ENCODE measurements around the gene WSB2.

WSB2 gene

GRCh38 chr12:118059341-118060191 lies 1.4 kb downstream of the WSB2 start:
- no peak for TF ChIP-seq JUND (IDR thresholded peaks at IDR 0.05; ENCODE audit: low read depth)
- in situ Hi-C loops (cut with HindIII; ENCODE audit: low pct_unique_long_range_greater_than_20kb, low sequenced_read_pairs), result no loop called here
- DNase-seq (ENCODE audit: low read depth in 1 of 2, low spot score in 1 of 2), result peak in 1 of 2 experiments; percentile 50

DNA sequence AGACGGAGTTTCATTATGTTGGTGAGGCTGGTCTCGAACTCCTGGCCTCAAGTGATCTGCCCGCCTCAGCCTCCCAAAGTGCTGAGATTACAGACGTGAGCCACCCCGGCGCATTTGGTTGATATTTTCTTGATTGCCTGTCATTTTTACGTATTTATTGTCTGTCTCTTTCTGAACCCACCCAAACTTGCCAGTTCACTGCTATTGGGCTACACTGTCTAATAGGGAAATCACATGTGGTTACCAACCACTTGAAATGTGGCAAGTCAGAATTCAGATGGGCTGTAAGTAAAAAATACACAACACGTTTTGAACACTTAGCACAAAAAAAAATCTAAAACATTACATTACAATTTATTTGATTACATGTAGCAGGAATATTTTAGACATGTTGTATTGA lies 2.1 kb downstream of the WSB2 start:
- TF ChIP-seq JUND (IDR thresholded peaks at IDR 0.05; ENCODE audit: low read depth), result no peak
- no peak for DNase-seq (ENCODE audit: low read depth in 1 of 2, low spot score in 1 of 2)
- in situ Hi-C loops (cut with HindIII; ENCODE audit: low pct_unique_long_range_greater_than_20kb, low sequenced_read_pairs), result no loop called here

DNA sequence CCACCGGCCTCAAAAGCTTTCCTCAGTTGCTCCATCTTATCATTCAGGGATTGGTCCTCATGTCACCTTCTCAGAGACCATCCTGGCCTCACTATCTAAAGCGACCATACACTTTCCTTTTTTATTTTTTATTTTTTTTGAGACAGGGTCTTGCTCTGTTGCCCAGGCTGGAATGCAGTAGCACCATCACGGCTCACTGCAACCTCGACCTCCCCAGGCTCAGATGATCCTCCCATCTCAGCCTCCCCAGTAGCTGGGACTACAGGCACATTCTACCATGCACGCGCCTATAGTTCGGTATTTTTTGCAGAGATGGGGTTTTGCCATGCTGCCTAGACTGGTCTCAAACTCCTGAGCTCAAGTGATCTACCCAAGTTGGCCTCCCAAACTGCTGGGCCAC lies 2.8 kb downstream of the WSB2 start:
- DNase-seq (ENCODE audit: low read depth in 1 of 2, low spot score in 1 of 2), result no peak
- in situ Hi-C loops (cut with HindIII; ENCODE audit: low pct_unique_long_range_greater_than_20kb, low sequenced_read_pairs), result no loop called here
- no peak for TF ChIP-seq JUND (IDR thresholded peaks at IDR 0.05; ENCODE audit: low read depth)

DNA sequence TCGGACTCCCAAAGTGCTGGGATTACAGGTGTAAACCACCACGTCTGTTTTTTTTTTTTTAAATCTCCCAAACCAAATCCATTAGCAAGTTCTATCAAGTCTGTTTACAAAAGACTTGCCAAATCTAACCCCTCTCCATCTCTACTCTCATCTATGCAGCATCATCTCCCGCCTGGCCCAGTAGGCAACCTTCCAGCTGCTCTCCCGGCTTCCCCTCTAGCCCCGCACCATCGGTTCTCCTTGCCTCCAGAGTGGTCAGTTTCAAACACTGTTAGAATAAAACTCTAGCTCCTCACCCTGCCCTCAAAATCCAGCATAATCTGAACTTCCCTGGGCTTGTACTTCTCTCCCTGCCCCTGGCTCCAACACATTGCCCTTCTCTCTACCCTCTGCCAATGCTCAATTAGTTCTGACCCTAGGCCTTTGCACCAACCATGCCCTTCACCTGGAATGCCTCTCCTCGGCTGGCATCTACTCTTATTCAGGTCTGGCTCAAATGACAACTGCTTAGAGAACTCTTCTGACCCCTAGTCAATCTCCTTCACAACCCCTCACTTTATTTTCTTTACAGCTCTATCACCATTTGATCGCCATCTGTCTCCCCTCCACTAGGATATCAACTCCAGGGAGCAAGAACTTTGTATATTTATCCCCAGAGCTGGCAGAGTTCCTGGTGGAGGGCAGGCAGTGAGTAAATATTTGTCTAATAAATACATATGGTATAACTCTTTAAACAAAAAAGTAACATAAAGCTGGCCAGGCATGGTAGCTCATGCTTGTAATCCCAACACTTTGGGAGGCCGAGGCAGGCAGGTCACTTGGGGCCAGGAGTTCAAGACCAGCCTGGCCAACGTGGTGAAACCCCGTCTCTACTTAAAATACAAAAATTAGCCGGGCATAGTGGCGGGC lies 4.9 kb downstream of the WSB2 start:
- DNase-seq (ENCODE audit: low read depth in 1 of 2, low spot score in 1 of 2), result no peak
- no peak for TF ChIP-seq JUND (IDR thresholded peaks at IDR 0.05; ENCODE audit: low read depth)
- in situ Hi-C loops (cut with HindIII; ENCODE audit: low pct_unique_long_range_greater_than_20kb, low sequenced_read_pairs), result no loop called here

- DNase-seq (ENCODE audit: low read depth in 1 of 2, low spot score in 1 of 2), result peak in 1 of 2 experiments; percentile 76
- no peak for TF ChIP-seq JUND (IDR thresholded peaks at IDR 0.05; ENCODE audit: low read depth)
- in situ Hi-C loops (cut with HindIII; ENCODE audit: low pct_unique_long_range_greater_than_20kb, low sequenced_read_pairs), result no loop called here
These were observed 5.8 kb downstream of the WSB2 start for GRCh38 chr12:118055144-118055557.

- in situ Hi-C loops (cut with HindIII; ENCODE audit: low pct_unique_long_range_greater_than_20kb, low sequenced_read_pairs), result no loop called here
- DNase-seq (ENCODE audit: low read depth in 1 of 2, low spot score in 1 of 2), result no peak
- no peak for TF ChIP-seq JUND (IDR thresholded peaks at IDR 0.05; ENCODE audit: low read depth)
These were observed 7.7 kb downstream of the WSB2 start for GRCh38 chr12:118053071-118053985.

DNA sequence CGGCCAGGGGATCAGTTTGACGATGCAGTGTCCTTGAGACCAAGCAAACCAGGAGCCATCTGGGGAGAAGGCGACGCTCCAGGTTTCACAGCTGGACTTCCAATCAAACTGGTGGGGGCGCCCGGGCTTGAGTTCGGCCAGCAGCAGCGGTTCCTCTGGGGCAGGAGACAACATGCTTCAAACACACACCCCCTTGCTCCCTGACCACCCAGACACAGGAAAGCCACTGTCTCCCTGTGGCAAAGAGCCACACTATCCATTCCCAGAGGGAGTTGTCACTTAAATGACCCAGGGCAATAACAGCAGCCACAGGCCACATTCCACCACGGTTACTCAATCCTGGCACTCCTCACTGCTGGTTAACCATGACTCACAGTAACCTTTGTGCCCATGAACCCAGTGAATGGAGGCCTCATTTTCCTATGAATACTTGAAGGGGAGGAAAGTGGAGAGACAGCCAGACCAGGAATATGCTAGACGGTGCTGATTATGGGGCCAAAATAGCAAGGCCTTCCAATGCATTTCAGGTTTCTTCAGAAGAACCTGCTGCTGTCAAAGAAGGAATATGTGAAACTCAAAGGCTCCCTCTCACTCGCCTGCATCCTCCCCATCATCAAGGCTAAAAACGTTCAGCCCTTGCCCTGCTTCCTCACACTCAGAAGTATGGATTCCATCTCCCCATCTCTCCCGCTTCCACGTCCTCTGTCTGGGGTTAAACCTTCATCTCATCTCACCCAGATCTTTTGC lies 8.5 kb downstream of the WSB2 start:
- DNase-seq (ENCODE audit: low read depth in 1 of 2, low spot score in 1 of 2), result peak; percentile 59 to 83
- in situ Hi-C loops (cut with HindIII; ENCODE audit: low pct_unique_long_range_greater_than_20kb, low sequenced_read_pairs), result no loop called here
- no peak for TF ChIP-seq JUND (IDR thresholded peaks at IDR 0.05; ENCODE audit: low read depth)

- no peak for TF ChIP-seq JUND (IDR thresholded peaks at IDR 0.05; ENCODE audit: low read depth)
- DNase-seq (ENCODE audit: low read depth in 1 of 2, low spot score in 1 of 2), result no peak
- in situ Hi-C loops (cut with HindIII; ENCODE audit: low pct_unique_long_range_greater_than_20kb, low sequenced_read_pairs), result no loop called here
These were observed 9.7 kb downstream of the WSB2 start for GRCh38 chr12:118050972-118051910.

DNA sequence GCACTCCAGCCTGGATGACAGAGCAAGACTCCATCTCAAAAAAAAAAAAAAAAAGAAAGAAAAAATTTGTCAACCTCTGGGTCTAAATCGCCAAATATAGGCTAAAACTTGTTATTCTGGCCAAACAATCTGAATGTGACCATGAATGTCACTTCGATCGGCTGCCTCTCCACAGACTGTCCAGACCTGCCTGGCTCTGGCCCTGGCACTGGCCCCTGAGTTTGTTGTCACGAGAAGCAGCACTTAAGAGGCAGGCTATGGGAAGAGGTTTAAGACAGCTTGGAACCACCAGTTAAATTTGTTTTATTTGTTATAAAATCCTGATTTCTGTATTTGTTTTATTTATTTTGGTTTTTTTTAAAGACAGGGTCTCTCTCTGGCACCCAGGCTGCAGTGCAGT lies 14.5 kb downstream of the WSB2 start:
- TF ChIP-seq JUND (IDR thresholded peaks at IDR 0.05; ENCODE audit: low read depth), result no peak
- in situ Hi-C loops (cut with HindIII; ENCODE audit: low pct_unique_long_range_greater_than_20kb, low sequenced_read_pairs), result no loop called here

DNA sequence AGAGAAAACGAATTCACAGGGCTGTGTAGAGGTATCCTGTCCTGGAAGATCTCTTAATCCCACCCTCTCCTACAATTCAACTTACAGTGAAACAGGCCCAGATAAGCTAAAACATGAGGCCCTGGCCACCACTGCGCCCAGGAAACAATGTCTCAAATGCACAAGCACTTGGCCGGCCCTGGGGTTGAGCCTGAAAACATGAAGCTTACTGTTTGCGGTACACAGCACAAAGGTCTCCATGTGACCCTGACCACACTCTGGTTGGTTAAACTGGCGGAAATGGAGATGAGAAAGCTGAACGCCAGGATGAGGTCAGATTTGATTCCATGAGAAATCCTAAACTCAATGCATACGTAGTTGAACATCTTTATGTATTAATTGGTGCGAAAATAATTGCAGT lies 16.4 kb downstream of the WSB2 start:
- in situ Hi-C loops (cut with HindIII; ENCODE audit: low pct_unique_long_range_greater_than_20kb, low sequenced_read_pairs), result no loop called here

More for the DNA sequence above, 14.5 kb downstream of the WSB2 start:
- no peak for DNase-seq (ENCODE audit: low read depth in 1 of 2, low spot score in 1 of 2)

More for the DNA sequence above, 16.4 kb downstream of the WSB2 start:
- no peak for DNase-seq (ENCODE audit: low read depth in 1 of 2, low spot score in 1 of 2)
- no peak for TF ChIP-seq JUND (IDR thresholded peaks at IDR 0.05; ENCODE audit: low read depth)

Measured in T47D (cell line).